UCSD-AML1 (cell line): ENCODE measurements around the gene IL24.

Experiments
- DNase-seq: peaks from one replicate; lab custom pipeline; 2025; ENCODE audit not compliant: unreplicated experiment; lab: John Stamatoyannopoulos, UW

IL24 gene

DNA sequence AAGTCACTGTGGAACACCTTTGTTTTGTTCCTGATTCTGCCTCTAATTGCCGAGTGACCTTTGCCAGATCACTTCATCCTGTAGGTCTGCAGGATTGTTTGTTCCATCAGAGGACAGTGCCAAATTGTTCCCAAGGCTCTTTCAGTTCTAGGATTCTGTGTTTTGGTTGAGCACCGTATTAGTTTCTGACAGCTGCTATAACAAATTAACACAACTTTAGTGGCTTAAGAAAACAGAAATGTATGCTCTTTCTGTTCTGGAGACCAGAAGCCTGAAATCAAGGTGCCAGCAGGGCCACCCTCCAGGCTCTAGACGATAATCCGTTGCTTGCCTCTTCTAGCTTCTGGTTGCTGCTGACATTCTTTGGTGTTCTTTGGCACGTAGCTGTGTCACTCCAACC, 52.4 kb downstream of the IL24 start:
- DNase-seq: no peak

DNA sequence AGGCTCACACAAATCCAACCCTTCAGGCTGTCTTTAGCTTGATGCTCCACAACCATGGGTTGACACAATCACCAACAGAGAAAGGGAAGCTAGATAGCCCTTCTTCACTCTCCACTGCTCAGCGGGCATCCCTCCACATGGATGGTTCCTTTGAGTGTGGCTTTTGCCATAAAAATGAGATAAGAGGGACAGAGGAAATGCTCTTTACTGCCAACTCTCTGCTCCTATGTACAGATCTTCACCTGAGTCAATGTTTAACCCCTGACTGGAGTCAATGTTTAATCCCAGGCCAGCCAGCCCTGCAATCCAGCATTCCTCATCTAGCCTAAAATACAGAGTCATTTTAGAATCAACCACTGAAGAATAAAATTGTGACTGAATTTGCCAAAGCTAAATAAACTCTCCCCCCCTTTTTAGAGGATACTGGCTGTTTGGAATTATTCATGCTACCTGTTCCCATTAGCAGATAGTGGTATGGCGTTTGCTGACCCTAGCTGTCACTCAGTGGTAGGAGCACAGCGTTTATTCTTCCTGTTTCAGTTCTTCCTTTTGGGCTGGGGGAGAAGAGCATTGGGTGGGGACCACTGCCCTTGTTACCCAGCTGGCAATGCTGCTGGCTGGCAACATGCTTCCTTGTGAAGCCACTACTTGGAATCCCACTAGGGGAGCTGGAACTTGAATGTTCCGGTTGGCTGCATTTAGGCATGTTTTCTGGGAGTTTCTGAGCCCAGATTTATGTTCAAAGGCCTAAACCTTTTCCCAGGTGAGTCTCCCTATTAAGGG, 54.3 kb downstream of the IL24 start:
- no peak for DNase-seq

DNA sequence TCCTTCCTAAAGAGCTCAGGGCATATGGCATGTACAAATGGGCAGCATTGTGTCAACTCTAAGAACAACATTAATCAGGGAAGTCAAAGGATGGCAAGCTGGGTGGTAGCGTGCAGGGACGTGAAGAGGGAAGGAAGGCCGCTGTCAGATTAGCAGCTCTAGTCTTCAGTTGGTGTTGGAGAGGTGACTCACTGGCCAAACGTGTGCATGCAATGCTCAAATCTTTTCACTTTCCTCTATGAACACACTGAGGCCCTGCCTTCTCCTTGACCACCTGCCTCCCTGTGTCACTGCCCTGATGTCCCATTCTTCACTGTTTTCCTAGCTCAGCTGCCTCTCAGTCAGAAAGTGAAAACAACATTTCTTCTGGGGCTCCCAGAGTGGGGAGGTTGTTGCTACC, 54.9 kb downstream of the IL24 start:
- peak; percentile 43 for DNase-seq

DNA sequence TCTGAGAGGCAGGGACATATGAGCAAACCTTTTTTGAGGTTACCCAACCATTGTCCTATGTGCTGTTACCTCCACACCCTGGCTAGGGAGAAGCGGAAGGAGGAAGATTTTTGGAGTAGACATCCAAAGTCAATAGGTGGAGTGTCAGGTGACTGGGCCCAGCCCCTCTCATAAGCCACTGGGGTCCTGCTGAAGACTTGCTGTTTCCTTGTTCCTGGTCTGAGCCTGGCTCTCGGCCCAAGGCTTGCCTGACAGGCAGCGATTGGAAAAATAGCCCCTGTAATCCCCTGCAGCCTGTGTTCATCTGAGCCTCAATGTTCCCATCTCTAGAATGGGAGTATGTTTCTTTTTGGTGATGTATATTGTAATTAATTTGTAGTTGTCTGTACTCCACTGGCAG, 55.9 kb downstream of the IL24 start:
- no peak for DNase-seq

DNA sequence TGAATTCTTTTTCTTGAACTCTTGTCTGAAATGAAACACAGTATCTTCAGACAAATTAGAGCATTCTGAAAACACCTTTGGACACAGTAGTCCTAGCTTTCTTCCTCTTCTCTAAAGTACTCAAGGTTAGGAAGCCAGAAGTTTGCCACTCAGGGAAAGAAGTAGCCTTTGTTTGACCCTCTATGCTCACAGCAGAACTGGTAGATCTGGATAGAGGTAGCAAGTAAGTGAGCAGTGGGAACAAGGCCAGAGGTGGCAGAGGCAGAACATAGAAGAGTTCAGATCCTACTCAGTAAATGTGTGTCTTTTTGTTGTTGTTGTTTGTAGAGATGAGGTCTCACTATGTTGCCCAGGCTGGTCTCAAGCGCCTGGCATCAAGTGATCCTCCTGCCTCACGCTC, 56.4 kb downstream of the IL24 start:
- no peak for DNase-seq
